ENCODE results near the gene RAB6A.
A peak's percentile ranks its signal among the peaks of the same experiment; 100 is the strongest.

RAB6A gene

DNA sequence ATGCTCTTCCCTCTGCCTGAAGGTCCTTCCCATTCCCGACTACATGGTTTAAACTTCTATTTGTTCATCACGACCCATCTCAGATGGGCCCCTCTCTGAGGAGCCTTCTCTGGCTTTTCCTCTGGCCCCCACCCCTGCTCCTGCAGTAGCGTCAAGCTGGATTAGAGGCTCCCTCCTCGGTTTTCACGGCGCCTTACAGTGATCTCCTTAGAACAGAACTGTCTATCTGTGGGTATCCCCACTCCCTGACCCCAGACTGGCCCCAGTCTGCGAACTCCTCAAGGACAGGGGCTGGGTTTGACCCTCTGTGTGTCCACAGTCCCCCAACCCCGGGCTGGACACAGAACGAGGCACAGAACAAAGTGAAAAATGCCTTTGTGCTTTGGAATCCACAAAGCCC, 111.7 kb downstream of the RAB6A start:
- Histone ChIP-seq H3K36me3 (ENCODE audit: control insufficient read depth, insufficient read depth, low read length) (no peaks in the 10 kb centered on the region), H3K4me3 (ENCODE audit: insufficient read depth, low read depth, low read length) (no peak overlapping the region), H3K27ac (ENCODE audit: insufficient read depth, low read depth, low read length, poor library complexity, severe bottlenecking) (no peak overlapping the region), H3K27me3 (ENCODE audit: control insufficient read depth, insufficient read depth, low read length, poor library complexity, severe bottlenecking) (no peaks in the 10 kb centered on the region), H3K4me1 (ENCODE audit: control insufficient read depth, insufficient read depth, low read length) (peaks cover 54% of the 10 kb centered on the region), H3K9me3 (ENCODE audit: control insufficient read depth, low read length) (no peaks in the 10 kb centered on the region)
- 73 to 80% methylated on average over 9 of the region's 9 CpGs for WGBS, 2 experiments

DNA sequence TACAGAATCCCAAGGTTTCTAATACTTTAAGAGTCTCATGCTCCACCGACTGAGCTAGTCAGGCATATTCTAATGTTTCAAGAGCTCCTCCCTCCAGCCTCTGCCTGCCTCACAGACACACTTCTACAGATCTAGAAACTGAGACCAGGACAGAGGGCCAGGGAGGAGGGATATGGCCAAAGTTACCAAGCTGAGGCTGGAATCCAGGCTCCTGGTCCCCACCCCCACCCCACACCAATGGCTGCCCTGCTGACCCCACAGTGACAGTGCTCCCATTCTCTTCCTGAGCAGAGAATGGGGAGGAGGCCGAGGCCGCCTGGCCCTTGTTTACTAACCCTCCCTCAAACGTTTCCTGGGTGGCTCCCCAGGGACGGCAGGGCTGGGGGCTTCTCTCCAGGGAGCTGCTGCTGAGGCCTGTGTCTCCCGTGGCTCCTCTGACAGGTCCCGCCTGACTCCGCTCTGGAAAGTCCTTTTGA, 112.3 kb downstream of the RAB6A start:
- no peaks in the 10 kb centered on the region for H3K36me3 ChIP-seq (ENCODE audit: control insufficient read depth, insufficient read depth, low read length)
- H3K9me3 ChIP-seq (ENCODE audit: control insufficient read depth, low read length) = no peaks in the 10 kb centered on the region
- H3K4me3 ChIP-seq (ENCODE audit: insufficient read depth, low read depth, low read length) = no peak overlapping the region
- WGBS, 2 experiments = 54 to 56% methylated on average over 8 of the region's 8 CpGs
- peaks cover 54% of the 10 kb centered on the region for H3K4me1 ChIP-seq (ENCODE audit: control insufficient read depth, insufficient read depth, low read length)
- no peaks in the 10 kb centered on the region for H3K27me3 ChIP-seq (ENCODE audit: control insufficient read depth, insufficient read depth, low read length, poor library complexity, severe bottlenecking)
- no peak overlapping the region for H3K27ac ChIP-seq (ENCODE audit: insufficient read depth, low read depth, low read length, poor library complexity, severe bottlenecking)

DNA sequence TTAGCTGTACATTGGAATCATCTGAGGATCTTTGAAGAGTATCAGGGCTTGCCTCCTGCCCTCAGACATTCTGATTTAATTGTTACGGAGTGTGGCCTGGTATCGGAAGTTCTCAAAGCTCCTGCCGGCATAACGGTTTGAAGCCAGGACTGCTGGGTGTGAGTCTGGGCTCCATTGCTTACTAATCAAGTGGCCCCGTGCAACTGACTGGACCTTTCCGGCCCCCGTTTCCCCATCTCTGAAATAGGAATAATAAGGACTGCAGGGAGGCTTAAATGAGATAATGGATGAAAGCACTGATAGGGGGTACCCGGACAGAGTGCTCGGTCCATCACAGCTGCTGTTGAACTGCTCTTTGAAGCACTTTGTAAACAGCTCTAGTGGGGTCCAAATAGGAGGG, 112.8 kb downstream of the RAB6A start:
- WGBS, 2 experiments = 69 to 72% methylated on average over 9 of the region's 9 CpGs
- H3K4me1 ChIP-seq (ENCODE audit: control insufficient read depth, insufficient read depth, low read length) = peaks cover 54% of the 10 kb centered on the region
- H3K4me3 ChIP-seq (ENCODE audit: insufficient read depth, low read depth, low read length) = no peak overlapping the region

GRCh38 chr11:73647459-73648100, 113.3 kb downstream of the RAB6A start:
- peaks cover 50% of the 10 kb centered on the region for H3K4me1 ChIP-seq (ENCODE audit: control insufficient read depth, insufficient read depth, low read length)
- H3K27ac ChIP-seq (ENCODE audit: insufficient read depth, low read depth, low read length, poor library complexity, severe bottlenecking) = no peak overlapping the region
- H3K9me3 ChIP-seq (ENCODE audit: control insufficient read depth, low read length) = no peaks in the 10 kb centered on the region
- H3K4me3 ChIP-seq (ENCODE audit: insufficient read depth, low read depth, low read length) = no peak overlapping the region
- H3K27me3 ChIP-seq (ENCODE audit: control insufficient read depth, insufficient read depth, low read length, poor library complexity, severe bottlenecking) = no peaks in the 10 kb centered on the region
- WGBS, 2 experiments = 8 to 10% methylated on average over 23 of the region's 23 CpGs
- H3K36me3 ChIP-seq (ENCODE audit: control insufficient read depth, insufficient read depth, low read length) = no peaks in the 10 kb centered on the region

More for the DNA sequence above, 112.8 kb downstream of the RAB6A start:
- Histone ChIP-seq H3K36me3 (ENCODE audit: control insufficient read depth, insufficient read depth, low read length) (no peaks in the 10 kb centered on the region), H3K9me3 (ENCODE audit: control insufficient read depth, low read length) (no peaks in the 10 kb centered on the region), H3K27ac (ENCODE audit: insufficient read depth, low read depth, low read length, poor library complexity, severe bottlenecking) (no peak overlapping the region), H3K27me3 (ENCODE audit: control insufficient read depth, insufficient read depth, low read length, poor library complexity, severe bottlenecking) (no peaks in the 10 kb centered on the region)

DNA sequence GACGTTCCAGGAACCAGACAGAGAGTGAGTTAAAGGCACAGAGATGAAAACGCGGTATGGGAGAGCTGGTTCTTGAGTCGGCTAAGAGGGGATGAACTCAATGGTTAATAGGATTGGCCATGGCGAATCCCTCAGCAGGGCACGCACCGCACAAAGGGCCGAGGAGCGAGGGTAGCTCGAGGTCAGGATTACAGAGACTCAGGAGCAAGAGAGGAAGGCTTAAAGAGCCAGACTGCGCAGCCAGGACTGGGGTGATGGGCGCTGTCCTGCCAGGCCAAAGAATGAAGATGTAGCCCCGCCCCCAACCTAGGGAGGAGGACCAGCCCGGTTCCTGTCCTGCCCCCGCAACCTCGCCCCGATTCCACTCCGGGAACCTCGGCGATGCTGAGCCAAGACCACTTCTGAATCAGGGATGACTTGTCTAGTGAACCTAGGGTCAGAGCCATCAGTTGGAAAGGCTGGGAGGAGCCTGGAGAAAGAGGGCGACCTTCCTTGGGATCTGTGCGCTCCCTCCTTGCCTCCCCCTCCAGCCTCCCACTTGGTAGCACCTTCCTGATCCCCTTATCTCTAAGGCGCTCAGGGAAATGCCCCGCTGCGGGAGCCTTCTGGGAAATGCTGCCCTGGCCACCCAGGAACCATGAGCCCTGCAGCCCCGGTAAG, 114.8 kb downstream of the RAB6A start, which contains the start of gene PLEKHB1:
TSS of gene PLEKHB1 (plus strand) at position 610 of the 660 bp plus-strand sequence. CDS start at position 638, 28 bp downstream.
- Histone ChIP-seq H3K27me3 (ENCODE audit: control insufficient read depth, insufficient read depth, low read length, poor library complexity, severe bottlenecking) (no peaks in the 10 kb centered on the region), H3K9me3 (ENCODE audit: control insufficient read depth, low read length) (no peaks in the 10 kb centered on the region), H3K4me1 (ENCODE audit: control insufficient read depth, insufficient read depth, low read length) (peaks cover 36% of the 10 kb centered on the region), H3K27ac (ENCODE audit: insufficient read depth, low read depth, low read length, poor library complexity, severe bottlenecking) (peak within 1 kb of the TSS; percentile 75), H3K36me3 (ENCODE audit: control insufficient read depth, insufficient read depth, low read length) (no peaks in the 10 kb centered on the region), H3K4me3 (ENCODE audit: insufficient read depth, low read depth, low read length) (peak within 1 kb of the TSS; percentile 13)
- 6 to 9% methylated on average over 26 of the region's 26 CpGs for WGBS, 2 experiments

GRCh38 chr11:73645121-73645969, 115.5 kb downstream of the RAB6A start:
- Histone ChIP-seq H3K4me1 (ENCODE audit: control insufficient read depth, insufficient read depth, low read length) (peaks cover 34% of the 10 kb centered on the region), H3K36me3 (ENCODE audit: control insufficient read depth, insufficient read depth, low read length) (no peaks in the 10 kb centered on the region), H3K9me3 (ENCODE audit: control insufficient read depth, low read length) (no peaks in the 10 kb centered on the region), H3K4me3 (ENCODE audit: insufficient read depth, low read depth, low read length) (peak overlapping the region; percentile 13), H3K27ac (ENCODE audit: insufficient read depth, low read depth, low read length, poor library complexity, severe bottlenecking) (peak overlapping the region; percentile 75), H3K27me3 (ENCODE audit: control insufficient read depth, insufficient read depth, low read length, poor library complexity, severe bottlenecking) (no peaks in the 10 kb centered on the region)
- WGBS, 2 experiments = 41 to 46% methylated on average over 16 of the region's 16 CpGs

GRCh38 chr11:73641668-73642067, 119.2 kb downstream of the RAB6A start:
- Histone ChIP-seq H3K27ac (ENCODE audit: insufficient read depth, low read depth, low read length, poor library complexity, severe bottlenecking) (no peak overlapping the region), H3K4me1 (ENCODE audit: control insufficient read depth, insufficient read depth, low read length) (peaks cover 16% of the 10 kb centered on the region), H3K4me3 (ENCODE audit: insufficient read depth, low read depth, low read length) (no peak overlapping the region), H3K27me3 (ENCODE audit: control insufficient read depth, insufficient read depth, low read length, poor library complexity, severe bottlenecking) (no peaks in the 10 kb centered on the region), H3K9me3 (ENCODE audit: control insufficient read depth, low read length) (no peaks in the 10 kb centered on the region), H3K36me3 (ENCODE audit: control insufficient read depth, insufficient read depth, low read length) (no peaks in the 10 kb centered on the region)

DNA sequence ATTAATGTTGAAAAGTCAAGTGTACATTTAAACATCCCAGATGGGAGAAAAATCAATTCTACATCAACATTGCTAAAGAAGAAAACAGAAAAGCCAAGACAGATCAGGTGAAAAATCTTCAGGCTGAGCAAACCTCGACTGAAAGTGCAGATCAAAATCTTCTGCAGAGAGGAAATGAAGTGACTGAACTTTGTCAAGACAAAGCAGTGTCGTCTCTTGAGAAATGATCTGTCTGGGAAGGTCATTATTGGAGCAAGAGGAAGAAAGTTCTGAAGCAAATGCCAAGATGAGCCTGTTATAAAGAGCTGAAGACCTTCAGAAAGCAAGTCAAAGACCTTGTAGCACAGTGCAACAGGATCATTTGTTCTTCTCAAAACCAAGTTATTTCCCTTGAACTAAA, 120.3 kb downstream of the RAB6A start:
- Histone ChIP-seq H3K36me3 (ENCODE audit: control insufficient read depth, insufficient read depth, low read length) (no peaks in the 10 kb centered on the region), H3K4me1 (ENCODE audit: control insufficient read depth, insufficient read depth, low read length) (peaks cover 6% of the 10 kb centered on the region), H3K27me3 (ENCODE audit: control insufficient read depth, insufficient read depth, low read length, poor library complexity, severe bottlenecking) (no peaks in the 10 kb centered on the region), H3K9me3 (ENCODE audit: control insufficient read depth, low read length) (no peaks in the 10 kb centered on the region), H3K4me3 (ENCODE audit: insufficient read depth, low read depth, low read length) (no peak overlapping the region), H3K27ac (ENCODE audit: insufficient read depth, low read depth, low read length, poor library complexity, severe bottlenecking) (no peak overlapping the region)
- 86 to 94% methylated on average over 2 of the region's 2 CpGs for WGBS, 2 experiments

- Histone ChIP-seq H3K27me3 (ENCODE audit: control insufficient read depth, insufficient read depth, low read length, poor library complexity, severe bottlenecking) (no peaks in the 10 kb centered on the region), H3K4me1 (ENCODE audit: control insufficient read depth, insufficient read depth, low read length) (peaks cover 8% of the 10 kb centered on the region), H3K9me3 (ENCODE audit: control insufficient read depth, low read length) (no peaks in the 10 kb centered on the region), H3K4me3 (ENCODE audit: insufficient read depth, low read depth, low read length) (no peak overlapping the region), H3K27ac (ENCODE audit: insufficient read depth, low read depth, low read length, poor library complexity, severe bottlenecking) (no peak overlapping the region), H3K36me3 (ENCODE audit: control insufficient read depth, insufficient read depth, low read length) (no peaks in the 10 kb centered on the region)
- 88% methylated on average over 1 of the region's 1 CpG for WGBS, 2 experiments
Measured at GRCh38 chr11:73637012-73637411, 123.9 kb downstream of the RAB6A start.

DNA sequence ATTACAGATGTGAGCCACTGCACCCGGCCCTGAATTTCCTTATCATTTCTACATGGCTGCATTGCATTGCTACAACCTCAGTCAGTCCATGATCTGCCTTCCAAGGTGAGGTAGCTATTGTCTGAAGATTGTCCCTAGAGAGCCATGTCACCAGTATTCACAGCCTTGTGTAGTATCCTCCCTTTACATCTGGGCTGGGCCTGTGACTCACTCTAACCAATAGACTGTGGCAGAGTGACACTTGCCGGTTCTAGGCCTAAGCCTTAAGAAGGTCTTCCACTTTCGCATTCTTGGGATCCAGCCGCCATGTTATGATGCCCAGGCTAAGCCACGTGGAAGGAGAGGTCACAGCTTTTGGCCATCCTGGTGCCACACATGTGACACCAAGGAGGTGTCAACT, 124.6 kb downstream of the RAB6A start:
- peaks cover 8% of the 10 kb centered on the region for H3K4me1 ChIP-seq (ENCODE audit: control insufficient read depth, insufficient read depth, low read length)
- no peaks in the 10 kb centered on the region for H3K9me3 ChIP-seq (ENCODE audit: control insufficient read depth, low read length)
- no peak overlapping the region for H3K27ac ChIP-seq (ENCODE audit: insufficient read depth, low read depth, low read length, poor library complexity, severe bottlenecking)
- no peaks in the 10 kb centered on the region for H3K36me3 ChIP-seq (ENCODE audit: control insufficient read depth, insufficient read depth, low read length)
- no peak overlapping the region for H3K4me3 ChIP-seq (ENCODE audit: insufficient read depth, low read depth, low read length)
- H3K27me3 ChIP-seq (ENCODE audit: control insufficient read depth, insufficient read depth, low read length, poor library complexity, severe bottlenecking) = no peaks in the 10 kb centered on the region
- WGBS, 2 experiments = 93 to 94% methylated on average over 5 of the region's 5 CpGs

All from ectodermal cell (in vitro differentiated cells).